KBM-7 (cell line): Measurements from ENCODE around the gene SMOC1.

Experiments
- DNase-seq: peaks from one replicate; pipeline ENCODE4 v3.0.0-alpha.2; 2015
- in situ Hi-C: fragments of 300-500 bp; cut with MboI; formaldehyde crosslinking; loops from 2 replicates; pipeline ENCODE4 v1.14.3; 2020; ENCODE audit warnings: low sequenced_read_pairs, low pct_unique_long_range_greater_than_20kb, mixed read lengths

SMOC1 gene

DNA sequence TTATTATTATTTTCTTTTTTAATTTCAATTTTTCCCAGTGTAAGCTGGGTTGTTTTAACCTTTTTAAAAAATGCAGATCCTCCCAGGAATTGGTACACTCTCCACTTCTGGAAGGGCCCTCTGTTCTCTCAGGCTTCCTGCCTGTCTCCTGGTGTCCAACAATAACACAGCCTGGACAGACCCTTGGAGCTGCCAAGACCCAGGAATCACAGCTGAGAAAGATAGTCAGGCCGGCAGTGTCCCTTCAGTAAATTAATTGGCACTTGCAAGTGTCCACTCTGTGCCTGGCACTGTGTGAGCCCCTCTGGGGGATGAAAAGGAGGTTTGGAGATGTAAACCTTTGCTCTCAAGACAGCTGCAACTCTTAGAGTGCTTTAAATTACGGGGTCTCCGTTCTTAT is 113.3 kb downstream of the SMOC1 start:
- DNase-seq, result no peak
- in situ Hi-C loops, result no loop called here

DNA sequence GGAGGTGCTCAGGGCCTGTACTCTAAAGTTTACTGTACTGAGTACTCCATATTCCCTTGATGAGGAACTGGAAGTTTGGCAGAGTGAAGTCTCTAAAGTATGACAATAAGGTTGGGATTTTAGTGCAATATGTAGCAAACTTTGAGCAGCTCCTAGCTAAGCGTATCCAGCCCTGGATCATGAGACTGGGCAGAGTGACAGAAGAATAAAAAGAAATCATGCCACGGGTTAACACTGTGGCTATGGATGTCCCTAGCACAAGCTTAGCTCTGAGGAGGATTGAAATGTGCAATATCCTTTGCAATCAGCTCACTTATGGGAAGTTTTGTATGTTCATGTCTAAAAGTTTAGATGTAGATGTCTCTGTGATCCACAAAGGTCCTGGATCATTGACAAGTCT is 114.1 kb downstream of the SMOC1 start:
- in situ Hi-C loops, result no loop called here
- DNase-seq, result no peak

DNA sequence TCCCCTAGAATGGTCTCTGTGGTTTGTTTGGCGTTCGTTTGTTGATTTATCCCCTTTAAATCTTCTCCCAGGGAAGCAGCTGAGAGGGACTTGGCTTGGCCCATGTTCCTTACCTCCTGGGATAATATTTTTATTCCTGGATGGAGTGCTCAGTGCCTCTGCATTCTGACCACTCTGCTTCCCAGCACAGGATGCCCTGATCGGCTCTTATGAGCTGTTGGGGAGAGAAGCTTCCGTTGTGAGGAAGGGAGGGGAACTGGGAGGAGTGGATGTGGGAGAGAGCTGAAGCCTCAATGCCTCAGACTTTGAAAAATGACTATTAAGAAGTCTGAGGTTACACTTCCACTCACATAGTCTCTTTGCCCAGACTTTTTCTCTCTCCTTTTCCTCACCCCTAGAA is 114.8 kb downstream of the SMOC1 start:
- in situ Hi-C loops, result no loop called here
- no peak for DNase-seq

DNA sequence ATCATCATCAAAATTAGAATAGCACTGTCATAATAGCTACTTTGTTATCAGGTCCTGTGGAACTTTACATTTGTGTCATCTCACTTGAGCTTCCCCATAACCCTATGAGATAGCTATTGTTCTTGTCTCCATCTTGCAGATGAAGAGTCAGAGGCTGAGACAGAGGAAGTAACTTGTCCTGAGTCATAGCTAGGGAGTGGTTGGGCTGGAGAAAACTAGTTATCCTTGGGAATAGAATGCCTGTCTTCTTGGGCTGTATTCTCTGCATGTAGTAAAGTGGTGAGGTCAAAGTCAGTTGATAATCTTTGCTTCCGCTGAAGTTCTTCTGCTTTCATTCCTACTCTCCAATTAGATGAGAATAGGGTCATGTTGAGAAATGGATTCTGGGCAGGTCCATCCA is 117.0 kb downstream of the SMOC1 start:
- in situ Hi-C loops, result no loop called here
- no peak for DNase-seq

DNA sequence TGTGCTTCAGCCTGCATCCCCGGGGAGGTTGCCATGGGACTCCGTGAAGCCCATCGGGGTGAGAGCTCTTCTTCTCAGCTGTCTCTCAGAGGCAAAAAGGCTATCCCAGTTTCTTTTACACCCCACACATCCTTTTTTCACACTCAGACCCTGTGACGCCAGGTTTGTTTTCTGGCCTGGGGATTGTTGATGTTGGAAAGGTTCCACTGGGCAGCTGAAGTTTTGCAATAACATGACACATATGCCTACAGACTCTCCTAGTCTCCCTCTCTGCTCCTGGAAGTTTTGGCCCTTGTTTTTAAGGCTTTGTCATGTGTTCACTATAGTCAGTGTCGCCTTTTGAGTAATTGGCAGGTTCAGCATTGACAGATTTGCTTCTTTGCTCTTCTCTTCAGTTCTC is 118.6 kb downstream of the SMOC1 start:
- DNase-seq, result no peak
- in situ Hi-C loops, result no loop called here

DNA sequence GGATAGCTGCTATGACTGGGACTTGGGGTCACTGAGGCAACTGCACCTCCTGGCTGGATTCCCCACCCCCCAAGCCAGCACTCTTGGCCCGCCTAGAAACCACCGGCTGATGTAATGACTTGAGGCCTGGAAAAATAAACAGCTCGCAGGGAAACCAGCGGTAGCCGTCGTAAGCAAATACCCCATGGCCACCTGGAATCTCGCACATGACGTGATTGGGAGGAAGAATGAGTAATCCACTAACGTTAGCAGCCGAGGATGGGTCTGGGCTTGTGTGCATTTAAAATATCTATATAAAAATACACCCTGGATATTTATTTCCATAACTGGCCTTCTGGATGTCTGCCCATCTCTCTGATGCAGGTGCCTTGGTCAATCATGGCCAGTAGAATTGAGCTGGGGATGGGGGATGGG is 120.1 kb downstream of the SMOC1 start:
- in situ Hi-C loops, result no loop called here
- DNase-seq, result no peak

DNA sequence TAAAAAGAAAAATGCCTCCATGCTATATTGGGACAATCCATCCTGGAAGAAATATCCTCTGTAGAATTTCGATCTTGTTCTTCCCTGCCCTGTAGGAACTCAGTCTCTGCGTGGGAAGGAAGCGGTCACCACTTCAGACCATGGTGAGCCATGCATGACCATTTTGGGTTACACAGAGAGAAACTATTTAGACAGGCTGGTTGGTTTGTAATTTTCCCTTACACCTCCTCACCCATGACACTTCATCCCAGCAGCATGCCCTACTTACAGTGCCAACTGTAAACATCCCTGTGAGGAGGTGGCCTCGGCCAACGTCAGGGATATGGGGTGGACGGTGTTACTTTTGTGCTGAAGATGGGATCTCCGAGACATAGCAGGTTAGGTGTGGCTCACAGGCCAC is 121.4 kb downstream of the SMOC1 start:
- no peak for DNase-seq
- in situ Hi-C loops, result loop anchor here (25.0 kb wide), 1 partner anchor 163 kb away; no protein-coding TSS in a partner anchor

DNA sequence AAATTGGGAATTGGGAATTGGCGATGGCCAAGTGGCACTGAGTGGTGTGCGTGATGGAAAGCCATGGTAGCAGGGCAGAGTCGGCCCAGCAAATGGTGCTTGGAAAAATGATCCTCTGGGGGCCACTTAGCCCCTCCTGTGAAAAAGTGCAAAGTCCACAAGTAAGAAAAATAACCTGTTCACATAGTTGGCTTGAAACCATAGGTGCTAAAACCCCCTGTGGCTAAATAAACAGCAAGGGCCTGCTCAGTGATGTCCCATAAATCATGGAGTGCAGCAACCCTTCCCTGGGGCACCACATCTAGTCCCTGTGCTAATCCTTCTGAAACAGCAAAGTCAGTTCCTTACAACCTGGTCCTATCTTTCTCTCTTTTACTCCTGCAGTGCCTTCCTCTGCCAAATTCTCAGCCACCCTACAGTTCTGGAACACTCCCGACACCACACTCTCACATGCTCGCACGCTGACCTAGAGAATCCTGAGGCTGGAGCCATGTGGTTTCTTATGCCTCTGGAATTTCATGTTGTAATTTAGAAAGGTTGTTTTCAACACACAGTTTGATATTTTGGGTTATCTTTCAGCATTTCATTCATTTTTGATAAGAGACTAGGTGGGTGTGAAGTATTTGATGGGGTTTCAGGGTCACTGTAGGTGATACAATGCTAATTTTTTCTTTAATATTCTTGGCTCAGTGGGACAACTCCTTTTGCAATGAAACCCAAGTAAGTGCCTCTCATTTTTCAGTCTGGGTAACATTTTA is 123.6 kb downstream of the SMOC1 start:
- DNase-seq, result no peak
- in situ Hi-C loops, result loop anchor here (25.0 kb wide), 1 partner anchor 165 kb away; no protein-coding TSS in a partner anchor

DNA sequence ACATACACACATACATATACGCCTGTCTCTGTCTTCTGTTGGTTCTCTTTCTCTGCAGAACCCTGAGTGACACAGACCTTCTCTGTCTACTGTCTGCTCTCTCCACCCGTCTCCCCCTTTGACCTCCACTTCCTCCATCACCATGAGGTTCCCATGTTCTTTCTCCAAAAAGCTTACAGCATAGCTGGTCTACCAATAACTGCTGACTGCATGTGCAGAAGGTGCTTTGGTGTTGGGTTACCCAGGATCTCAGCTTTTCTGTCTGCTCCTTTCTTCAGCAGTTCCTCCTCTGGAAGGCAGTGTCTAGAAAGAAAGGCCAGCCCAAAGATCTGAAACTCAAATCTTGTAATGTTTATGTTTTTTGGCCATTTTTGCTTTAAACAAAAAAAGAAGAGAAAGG is 125.6 kb downstream of the SMOC1 start:
- DNase-seq, result no peak
- in situ Hi-C loops, result loop anchor here (25.0 kb wide), 1 partner anchor 167 kb away; no protein-coding TSS in a partner anchor

DNA sequence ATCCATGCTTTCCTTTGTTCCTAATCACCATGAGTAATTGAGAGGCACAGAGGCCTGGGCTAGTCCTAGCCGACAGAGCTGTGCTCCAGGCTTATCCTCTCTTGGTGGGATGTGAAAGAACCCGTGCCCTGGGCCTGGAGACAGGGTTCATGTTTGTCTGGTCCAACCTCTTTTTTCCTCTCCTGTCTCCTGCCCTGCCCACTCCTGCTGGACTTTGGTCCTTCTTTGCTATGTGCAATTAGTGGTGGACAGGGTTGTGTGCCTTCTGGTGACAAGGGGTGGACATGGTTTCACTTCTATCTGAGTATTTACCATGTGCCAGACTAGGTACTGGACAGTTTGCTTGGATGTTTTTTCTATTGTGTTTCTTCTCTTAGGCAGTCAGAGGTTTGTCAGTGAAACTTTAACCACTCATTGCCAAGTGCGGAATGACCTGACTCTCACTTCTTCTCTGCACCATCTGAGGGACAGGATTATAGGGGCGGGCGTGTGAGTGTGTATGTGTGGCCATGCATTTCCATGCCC is 126.1 kb downstream of the SMOC1 start:
- DNase-seq, result no peak
- in situ Hi-C loops, result loop anchor here (25.0 kb wide), 1 partner anchor 168 kb away; no protein-coding TSS in a partner anchor

DNA sequence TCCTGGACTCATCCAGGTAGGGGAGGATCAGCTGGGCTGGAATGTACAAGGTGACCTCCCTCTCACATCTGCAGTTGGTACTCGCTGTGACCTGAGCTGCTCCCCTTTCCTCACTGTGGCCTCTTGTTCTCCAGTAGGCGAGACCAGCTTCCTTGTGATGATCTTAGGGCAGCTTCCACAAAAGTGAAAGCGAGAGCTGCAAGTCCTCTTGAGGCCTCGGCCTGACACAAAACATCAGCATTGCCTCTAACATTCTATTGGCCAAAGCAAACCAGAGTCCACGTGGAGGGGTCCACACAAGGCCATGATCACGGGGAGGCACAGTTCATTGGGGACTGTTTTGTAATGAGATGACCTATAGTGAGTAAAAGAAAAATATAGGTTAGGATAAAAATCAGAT is 127.5 kb downstream of the SMOC1 start:
- in situ Hi-C loops, result loop anchor here (25.0 kb wide), 1 partner anchor 169 kb away; no protein-coding TSS in a partner anchor
- no peak for DNase-seq

DNA sequence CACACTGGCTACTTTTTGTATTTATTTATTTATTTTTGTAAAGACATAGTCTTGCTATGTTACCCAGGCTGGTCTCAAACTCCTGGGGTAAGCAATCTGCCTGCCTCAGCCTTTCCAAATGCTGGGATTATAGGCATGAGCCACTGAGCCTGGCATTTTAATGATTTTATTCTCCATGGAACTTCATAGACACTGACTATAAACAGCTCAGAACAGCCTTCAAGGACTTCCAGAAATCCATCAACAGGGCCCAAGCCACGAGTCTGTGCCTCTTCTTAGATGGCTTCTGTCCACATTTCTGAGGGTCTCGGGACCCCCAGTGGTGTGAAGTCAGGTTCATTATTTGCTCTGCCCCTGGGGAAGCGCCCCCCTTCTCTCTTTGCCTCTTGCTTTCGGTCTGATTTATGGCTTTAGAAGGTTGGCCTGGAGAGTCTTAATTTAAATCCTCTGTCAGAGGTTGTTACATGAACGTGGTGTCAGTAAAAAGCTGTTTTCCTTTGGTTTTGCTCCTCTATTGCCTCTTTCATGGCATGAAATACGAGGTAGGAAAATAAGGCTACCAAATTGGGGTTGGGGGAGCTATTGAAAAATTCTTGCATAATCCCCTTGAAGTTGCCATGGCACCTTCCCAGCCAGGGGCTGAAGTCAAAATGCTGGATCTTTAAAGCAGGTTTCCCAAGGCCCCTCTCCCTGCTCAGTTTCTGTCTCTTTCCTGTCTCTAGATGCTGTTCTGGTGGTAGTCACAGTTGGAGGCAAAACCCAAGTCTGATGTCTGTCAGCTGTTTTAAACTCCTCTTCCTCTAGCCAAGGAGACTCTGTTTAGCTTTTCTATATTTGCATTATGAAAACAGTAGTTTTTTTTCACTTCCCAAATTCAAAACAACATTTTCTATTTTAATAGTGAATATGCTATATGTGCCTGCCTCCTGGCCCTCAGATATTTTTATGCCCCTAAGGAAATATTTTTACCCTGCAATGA is 129.4 kb downstream of the SMOC1 start:
- DNase-seq, result no peak
- in situ Hi-C loops, result loop anchor here (25.0 kb wide), 1 partner anchor 171 kb away; no protein-coding TSS in a partner anchor

DNA sequence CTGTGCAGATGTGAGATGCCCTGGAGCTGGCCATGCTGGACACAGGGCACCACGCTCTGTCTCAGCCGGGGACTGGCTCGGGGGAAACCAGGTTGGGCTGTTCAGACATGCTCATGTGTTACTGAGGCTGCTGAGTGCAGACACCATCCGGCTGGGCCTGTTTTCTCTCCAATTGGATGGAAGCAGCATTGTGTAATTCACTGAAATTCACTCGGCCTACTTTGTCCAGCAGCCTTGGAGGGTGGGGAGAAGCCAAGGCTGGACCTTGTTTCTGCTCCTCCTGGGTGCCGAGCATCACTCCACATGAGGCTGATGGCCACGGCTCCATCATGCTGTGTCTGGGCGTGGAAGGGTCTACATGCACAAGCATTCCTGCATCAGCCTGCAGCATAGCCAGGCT is 130.7 kb downstream of the SMOC1 start:
- in situ Hi-C loops, result loop anchor here (25.0 kb wide), 1 partner anchor 173 kb away; no protein-coding TSS in a partner anchor

DNA sequence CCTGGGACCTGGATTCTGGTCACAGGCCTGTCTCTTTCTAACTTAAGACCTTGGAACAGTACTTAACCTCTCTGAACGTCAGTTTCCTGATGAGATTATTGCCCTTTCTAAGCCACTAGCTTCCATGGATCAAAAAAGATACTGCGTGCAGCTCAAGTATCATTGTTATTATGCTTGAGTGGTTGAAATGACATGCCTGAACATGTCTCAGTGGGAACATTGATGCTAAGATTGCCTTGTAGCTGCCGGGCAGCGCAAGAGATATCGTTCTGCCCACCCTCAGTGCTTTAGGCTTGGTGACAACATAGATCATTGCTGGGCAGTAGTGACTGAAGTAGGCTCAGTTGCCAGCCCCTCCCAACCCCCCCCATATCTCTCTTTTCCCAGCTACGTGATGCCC is 131.9 kb downstream of the SMOC1 start:
- no peak for DNase-seq
- in situ Hi-C loops, result loop anchor here (25.0 kb wide), 1 partner anchor 174 kb away; no protein-coding TSS in a partner anchor

More for the DNA sequence above, 130.7 kb downstream of the SMOC1 start:
- DNase-seq, result no peak

DNA sequence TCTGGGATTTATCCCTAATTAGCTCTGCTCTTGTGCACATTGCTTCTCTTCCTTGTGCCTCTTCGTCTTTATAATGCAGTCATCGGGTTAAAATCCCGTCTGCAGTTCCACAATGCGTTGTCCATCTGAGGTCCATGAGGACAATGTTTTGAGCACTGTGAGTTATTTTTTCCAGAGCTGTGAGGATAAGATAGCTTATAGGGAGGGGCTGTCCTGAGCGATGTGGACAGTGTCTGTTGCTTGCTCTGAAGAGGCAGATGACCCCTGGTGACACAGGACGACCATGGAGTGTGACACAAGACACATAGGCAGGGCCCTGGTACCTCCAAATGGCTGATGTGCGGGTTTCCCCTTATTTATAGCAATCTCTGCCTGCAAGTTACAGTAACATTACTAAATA is 132.5 kb downstream of the SMOC1 start:
- in situ Hi-C loops, result loop anchor here (25.0 kb wide), 1 partner anchor 174 kb away; no protein-coding TSS in a partner anchor
- DNase-seq, result no peak

DNA sequence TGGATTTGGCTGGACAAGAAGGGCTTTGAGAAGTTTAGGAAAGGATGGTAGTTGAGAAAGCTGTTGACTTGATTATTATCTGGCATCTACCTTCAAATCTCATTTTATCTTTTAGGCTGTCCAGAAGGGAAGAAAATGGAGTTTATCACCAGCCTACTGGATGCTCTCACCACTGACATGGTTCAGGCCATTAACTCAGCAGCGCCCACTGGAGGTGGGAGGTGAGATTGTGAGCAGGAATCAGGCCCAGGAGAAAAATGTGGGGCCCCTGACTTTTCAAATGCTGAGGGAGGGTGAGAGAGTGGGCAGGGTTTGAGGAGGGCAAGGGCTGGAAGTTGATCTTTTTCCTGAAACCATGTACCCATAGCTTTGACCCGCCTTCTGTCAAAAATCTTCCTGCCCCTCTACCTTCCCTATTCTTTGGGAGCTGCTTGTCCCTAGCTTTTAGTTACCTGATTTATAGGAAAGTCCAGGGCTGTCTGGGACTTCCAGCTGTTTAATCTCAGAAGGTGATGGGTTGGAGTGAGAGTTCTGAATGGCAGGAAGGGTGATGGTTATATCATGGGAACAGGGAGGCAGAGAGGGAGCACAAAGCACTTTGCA is 134.2 kb downstream of the SMOC1 start:
- in situ Hi-C loops, result loop anchor here (25.0 kb wide), 1 partner anchor 176 kb away; no protein-coding TSS in a partner anchor

DNA sequence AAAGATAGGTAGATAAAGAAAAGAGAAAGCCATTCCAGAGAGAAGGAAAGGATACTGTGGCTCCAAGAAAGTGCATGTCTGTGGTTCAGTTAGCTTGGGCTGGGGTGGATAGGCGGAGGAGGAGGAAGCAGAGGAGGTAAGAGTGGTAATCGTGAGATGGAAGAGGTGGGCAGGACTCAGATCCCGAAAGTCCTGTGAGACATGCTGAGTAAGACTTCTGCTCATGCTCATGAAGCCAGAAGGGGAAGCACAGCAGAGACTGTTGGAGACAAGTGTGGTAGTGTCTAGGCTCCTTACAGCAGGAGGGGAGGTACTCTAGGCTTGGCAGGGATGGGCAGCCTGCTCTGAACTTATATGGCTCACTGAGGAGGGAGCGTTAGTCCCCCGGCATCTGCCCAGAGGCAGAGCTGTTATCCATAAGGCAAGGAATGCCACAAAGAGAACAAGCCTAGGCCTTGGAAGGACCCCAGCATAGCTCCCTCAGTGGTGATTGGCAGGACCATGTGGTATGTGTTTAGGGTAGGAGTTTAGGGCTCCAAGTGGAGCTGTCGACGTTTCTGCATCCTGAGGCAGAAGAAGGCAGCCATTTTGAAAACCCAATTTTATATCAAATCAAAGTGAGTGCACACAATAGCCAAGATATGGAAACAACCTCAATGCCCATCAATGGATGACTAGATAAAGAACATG is 135.3 kb downstream of the SMOC1 start:
- DNase-seq, result no peak
- in situ Hi-C loops, result loop anchor here (25.0 kb wide), 1 partner anchor 177 kb away; no protein-coding TSS in a partner anchor

More for the DNA sequence above, 134.2 kb downstream of the SMOC1 start:
- peak; percentile 36 for DNase-seq

DNA sequence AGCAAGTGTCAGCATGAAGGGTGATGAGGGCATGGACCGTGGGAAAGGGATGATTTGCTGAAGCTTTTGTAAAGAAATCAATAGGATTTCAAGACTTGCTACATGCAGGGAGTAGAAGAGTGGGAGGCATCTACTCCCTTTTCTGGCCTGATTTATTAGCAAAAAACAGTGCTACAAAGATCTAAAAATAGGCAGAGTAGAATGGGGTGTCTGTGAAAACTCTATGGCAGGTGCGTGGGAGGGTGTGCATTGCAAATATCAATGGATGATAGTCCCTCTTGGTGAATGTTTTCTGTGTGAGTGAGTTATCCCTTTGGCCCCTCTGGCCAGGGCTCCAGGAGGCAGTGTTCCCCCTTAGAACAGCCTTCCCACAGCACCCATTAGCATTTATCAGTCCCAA is 139.0 kb downstream of the SMOC1 start:
- no peak for DNase-seq
- in situ Hi-C loops, result loop anchor here (25.0 kb wide), 1 partner anchor 181 kb away; no protein-coding TSS in a partner anchor
